SK-N-SH treated with all-trans-retinoic acid at 6 μM for 48 hours (cell line): ENCODE results near the gene IGLL5.

Experiments
- ARNTL ChIP-seq: fragments of 450-650 bp; formaldehyde crosslinking; IDR thresholded peaks from 2 replicates; pipeline ENCODE4 v1.5.0; 2020; ENCODE audit warnings: low read depth, mild to moderate bottlenecking, moderate library complexity, borderline replicate concordance
- ESRRG ChIP-seq: fragments of 250-450 bp; sonication (Bioruptor Pico); IDR thresholded peaks from 2 replicates; pipeline ENCODE4 v1.6.1; 2021; ENCODE audit warnings: mild to moderate bottlenecking
- ISL1 ChIP-seq: fragments of 250-450 bp; sonication (Bioruptor Pico); IDR thresholded peaks from 2 replicates; pipeline ENCODE4 v2.1.2; 2022; ENCODE audit warnings: mild to moderate bottlenecking, moderate library complexity
- OSR1 ChIP-seq: fragments of 250-450 bp; sonication (Bioruptor Pico); IDR thresholded peaks from 2 replicates; pipeline ENCODE4 v1.8.0; 2022; ENCODE audit warnings: moderate library complexity, mild to moderate bottlenecking, inconsistent platforms
- PPARA ChIP-seq: fragments of 250-450 bp; sonication (Bioruptor Pico); IDR thresholded peaks from 2 replicates; pipeline ENCODE4 v1.5.0; 2020; ENCODE audit warnings: mild to moderate bottlenecking, borderline replicate concordance
- RARB ChIP-seq: fragments of 250-450 bp; sonication (Bioruptor Pico); IDR thresholded peaks from 2 replicates; pipeline ENCODE4 v1.8.0; 2021; ENCODE audit warnings: mild to moderate bottlenecking, moderate library complexity
- SNAI2 ChIP-seq: fragments of 250-450 bp; sonication (Bioruptor Pico); IDR thresholded peaks from 2 replicates; pipeline ENCODE4 v1.5.0; 2020; ENCODE audit warnings: mild to moderate bottlenecking, moderate library complexity
- ZFP3 ChIP-seq: fragments of 250-450 bp; sonication (Bioruptor Pico); IDR thresholded peaks from 2 replicates; pipeline ENCODE4 v1.5.0; 2020; ENCODE audit warnings: mild to moderate bottlenecking, moderate library complexity
- TF ChIP-seq, protein P1 (sequence below): fragments of 250-450 bp; sonication (Bioruptor Pico); IDR thresholded peaks from 2 replicates; pipeline ENCODE4 v1.5.0; 2020; ENCODE audit warnings: mild to moderate bottlenecking, moderate library complexity
- TF ChIP-seq, protein P2 (sequence below): fragments of 250-450 bp; sonication (Bioruptor Pico); IDR thresholded peaks from 2 replicates; pipeline ENCODE4 v1.8.0; 2020; ENCODE audit warnings: mild to moderate bottlenecking, moderate library complexity, borderline replicate concordance

DNA sequence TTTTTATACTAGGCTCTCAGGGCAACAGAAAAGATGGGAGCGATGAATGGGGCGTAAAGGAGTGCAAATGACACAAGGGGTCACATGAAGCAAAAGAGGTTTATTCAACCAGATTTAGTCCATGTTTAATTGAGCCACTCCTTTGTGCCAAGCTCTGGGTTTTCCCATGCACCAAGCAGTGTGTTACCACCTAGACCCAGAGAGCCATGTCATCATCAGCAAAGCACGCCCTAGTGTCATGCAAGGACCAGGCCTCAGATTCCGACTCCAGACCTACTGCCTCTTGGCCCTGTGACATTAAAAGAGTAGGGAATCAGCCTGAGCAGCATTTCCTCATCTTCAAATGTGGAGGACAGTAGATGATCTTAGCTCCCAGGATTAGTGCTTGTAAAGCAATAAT, 1.1 kb upstream of the IGLL5 start:
- TF ChIP-seq RARB (CRISPR knock-in tag) (no peak), ESRRG (CRISPR knock-in tag) (no peak), OSR1 (CRISPR knock-in tag) (no peak), ZFP3 (CRISPR knock-in tag) (no peak), SNAI2 (CRISPR knock-in tag) (no peak), ISL1 (no peak), PPARA (CRISPR knock-in tag) (no peak), ARNTL (no peak)
- TF ChIP-seq, protein P1, sequence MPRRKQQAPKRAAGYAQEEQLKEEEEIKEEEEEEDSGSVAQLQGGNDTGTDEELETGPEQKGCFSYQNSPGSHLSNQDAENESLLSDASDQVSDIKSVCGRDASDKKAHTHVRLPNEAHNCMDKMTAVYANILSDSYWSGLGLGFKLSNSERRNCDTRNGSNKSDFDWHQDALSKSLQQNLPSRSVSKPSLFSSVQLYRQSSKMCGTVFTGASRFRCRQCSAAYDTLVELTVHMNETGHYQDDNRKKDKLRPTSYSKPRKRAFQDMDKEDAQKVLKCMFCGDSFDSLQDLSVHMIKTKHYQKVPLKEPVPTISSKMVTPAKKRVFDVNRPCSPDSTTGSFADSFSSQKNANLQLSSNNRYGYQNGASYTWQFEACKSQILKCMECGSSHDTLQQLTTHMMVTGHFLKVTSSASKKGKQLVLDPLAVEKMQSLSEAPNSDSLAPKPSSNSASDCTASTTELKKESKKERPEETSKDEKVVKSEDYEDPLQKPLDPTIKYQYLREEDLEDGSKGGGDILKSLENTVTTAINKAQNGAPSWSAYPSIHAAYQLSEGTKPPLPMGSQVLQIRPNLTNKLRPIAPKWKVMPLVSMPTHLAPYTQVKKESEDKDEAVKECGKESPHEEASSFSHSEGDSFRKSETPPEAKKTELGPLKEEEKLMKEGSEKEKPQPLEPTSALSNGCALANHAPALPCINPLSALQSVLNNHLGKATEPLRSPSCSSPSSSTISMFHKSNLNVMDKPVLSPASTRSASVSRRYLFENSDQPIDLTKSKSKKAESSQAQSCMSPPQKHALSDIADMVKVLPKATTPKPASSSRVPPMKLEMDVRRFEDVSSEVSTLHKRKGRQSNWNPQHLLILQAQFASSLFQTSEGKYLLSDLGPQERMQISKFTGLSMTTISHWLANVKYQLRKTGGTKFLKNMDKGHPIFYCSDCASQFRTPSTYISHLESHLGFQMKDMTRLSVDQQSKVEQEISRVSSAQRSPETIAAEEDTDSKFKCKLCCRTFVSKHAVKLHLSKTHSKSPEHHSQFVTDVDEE (CRISPR knock-in tag), result no peak
- TF ChIP-seq, protein P2, sequence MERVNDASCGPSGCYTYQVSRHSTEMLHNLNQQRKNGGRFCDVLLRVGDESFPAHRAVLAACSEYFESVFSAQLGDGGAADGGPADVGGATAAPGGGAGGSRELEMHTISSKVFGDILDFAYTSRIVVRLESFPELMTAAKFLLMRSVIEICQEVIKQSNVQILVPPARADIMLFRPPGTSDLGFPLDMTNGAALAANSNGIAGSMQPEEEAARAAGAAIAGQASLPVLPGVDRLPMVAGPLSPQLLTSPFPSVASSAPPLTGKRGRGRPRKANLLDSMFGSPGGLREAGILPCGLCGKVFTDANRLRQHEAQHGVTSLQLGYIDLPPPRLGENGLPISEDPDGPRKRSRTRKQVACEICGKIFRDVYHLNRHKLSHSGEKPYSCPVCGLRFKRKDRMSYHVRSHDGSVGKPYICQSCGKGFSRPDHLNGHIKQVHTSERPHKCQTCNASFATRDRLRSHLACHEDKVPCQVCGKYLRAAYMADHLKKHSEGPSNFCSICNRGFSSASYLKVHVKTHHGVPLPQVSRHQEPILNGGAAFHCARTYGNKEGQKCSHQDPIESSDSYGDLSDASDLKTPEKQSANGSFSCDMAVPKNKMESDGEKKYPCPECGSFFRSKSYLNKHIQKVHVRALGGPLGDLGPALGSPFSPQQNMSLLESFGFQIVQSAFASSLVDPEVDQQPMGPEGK (CRISPR knock-in tag), result no peak
